Esophagus muscularis mucosa (tissue), 3 donors: ENCODE results near the gene BCAS3.

Experiments used
- POLR2A ChIP-seq: fragments of 450-650 bp; IDR thresholded peaks from one replicate; pipeline ENCODE4 v1.6.1; 2017; ENCODE audit warnings: antibody characterized with exemption, moderate library complexity, mild to moderate bottlenecking, low read depth
- POLR2AphosphoS5 ChIP-seq, 2 donors: sonication (generic); formaldehyde crosslinking; IDR thresholded peaks; one replicate each; pipeline ENCODE4 v1.6.1; 2017; ENCODE audit warnings: antibody characterized with exemption in 2 of 2
- TF ChIP-seq, protein P1 (sequence below), 3 experiments: fragments of 200-600 bp in 2 of 3; fragments of 450-650 bp in 1 of 3; sonication (generic) in 2 of 3; IDR thresholded peaks; one replicate each; pipeline ENCODE4 v1.5.1; 2017 to 2019; ENCODE audit warnings: antibody characterized with exemption in 3 of 3, mild to moderate bottlenecking in 2 of 3, moderate library complexity in 1 of 3

DNA sequence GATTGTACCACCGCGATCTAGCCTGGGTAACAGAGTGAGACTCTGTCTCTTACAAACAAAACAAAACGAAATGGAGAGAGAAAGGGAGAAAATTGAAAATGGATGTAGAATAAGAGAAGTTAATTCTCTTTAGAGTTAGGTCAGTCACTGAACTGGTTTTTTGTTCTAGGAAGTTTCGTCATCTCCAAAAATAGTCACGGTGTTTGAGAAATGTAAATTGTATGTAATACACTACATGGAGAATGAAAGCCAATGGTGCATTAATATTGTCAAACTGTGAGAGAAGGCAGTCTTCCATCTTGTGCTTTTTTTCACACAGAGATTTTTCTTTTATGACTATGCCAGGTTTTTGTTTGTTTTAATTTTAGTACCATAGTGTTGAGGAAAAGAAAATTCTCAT, 145.9 kb downstream of the BCAS3 start:
- TF ChIP-seq, protein P1, sequence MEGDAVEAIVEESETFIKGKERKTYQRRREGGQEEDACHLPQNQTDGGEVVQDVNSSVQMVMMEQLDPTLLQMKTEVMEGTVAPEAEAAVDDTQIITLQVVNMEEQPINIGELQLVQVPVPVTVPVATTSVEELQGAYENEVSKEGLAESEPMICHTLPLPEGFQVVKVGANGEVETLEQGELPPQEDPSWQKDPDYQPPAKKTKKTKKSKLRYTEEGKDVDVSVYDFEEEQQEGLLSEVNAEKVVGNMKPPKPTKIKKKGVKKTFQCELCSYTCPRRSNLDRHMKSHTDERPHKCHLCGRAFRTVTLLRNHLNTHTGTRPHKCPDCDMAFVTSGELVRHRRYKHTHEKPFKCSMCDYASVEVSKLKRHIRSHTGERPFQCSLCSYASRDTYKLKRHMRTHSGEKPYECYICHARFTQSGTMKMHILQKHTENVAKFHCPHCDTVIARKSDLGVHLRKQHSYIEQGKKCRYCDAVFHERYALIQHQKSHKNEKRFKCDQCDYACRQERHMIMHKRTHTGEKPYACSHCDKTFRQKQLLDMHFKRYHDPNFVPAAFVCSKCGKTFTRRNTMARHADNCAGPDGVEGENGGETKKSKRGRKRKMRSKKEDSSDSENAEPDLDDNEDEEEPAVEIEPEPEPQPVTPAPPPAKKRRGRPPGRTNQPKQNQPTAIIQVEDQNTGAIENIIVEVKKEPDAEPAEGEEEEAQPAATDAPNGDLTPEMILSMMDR (IDR thresholded peaks at IDR 0.05): no peak
- TF ChIP-seq POLR2AphosphoS5 (IDR thresholded peaks at IDR 0.05) (no peak), POLR2A (no peak)
